H1 (cell line): Measurements from ENCODE around the gene CADPS. TPM values are rescaled to one million over a fixed set of nuclear protein-coding genes. Genes with fewer than 3 reads are reported as not detected.

ENCODE experiments used
- CTCF ChIA-PET: fragments of 300-600 bp; sonication (Branson Sonifier 250); formaldehyde crosslinking; loops from one replicate; lab custom pipeline; 2021; ENCODE audit not compliant: partially characterized antibody; lab: Charles Lee
- POLR2A ChIA-PET: fragments of 300-600 bp; sonication (Branson Sonifier 250); formaldehyde crosslinking; loops from one replicate; lab custom pipeline; 2021; ENCODE audit warnings: inconsistent platforms; ENCODE audit not compliant: partially characterized antibody; lab: Charles Lee
- DNase-seq, 2 experiments: peaks; one replicate each; pipeline versions ENCODE4 v3.0.0 to v3.0.0-alpha.2; 2010 to 2022; ENCODE audit warnings: low spot score in 2 of 2, low read depth in 1 of 2, mixed read lengths in 1 of 2
- FAIRE-seq: peaks from 2 replicates; lab custom pipeline; 2011; peaks lifted over from hg19 to GRCh38; lab: Jason Lieb, UNC
- H2AFZ ChIP-seq: 2 replicates; pipeline ENCODE4 v1.8.1; 2012; ENCODE audit warnings: low read length, inconsistent platforms
- H2AK5ac ChIP-seq: 2 replicates; pipeline ENCODE4 v1.6.1; 2013; ENCODE audit warnings: low read depth, low read length
- H2BK120ac ChIP-seq: replicated peaks from 2 replicates; pipeline ENCODE3; 2013; ENCODE audit warnings: low read depth, low read length, inconsistent platforms
- H2BK12ac ChIP-seq: 2 replicates; pipeline ENCODE4 v1.6.1; 2013; ENCODE audit warnings: low read depth, low read length
- H2BK15ac ChIP-seq: 2 replicates; pipeline ENCODE4 v1.6.1; 2013; ENCODE audit warnings: low read length
- H2BK20ac ChIP-seq: 2 replicates; pipeline ENCODE4 v1.6.1; 2013; ENCODE audit warnings: low read length
- H2BK5ac ChIP-seq: 2 replicates; pipeline ENCODE4 v1.6.1; 2013; ENCODE audit warnings: low read depth, low read length
- H3K14ac ChIP-seq: 2 replicates; pipeline ENCODE4 v1.6.1; 2013; ENCODE audit warnings: inconsistent platforms; ENCODE audit not compliant: insufficient read length
- H3K18ac ChIP-seq: 2 replicates; pipeline ENCODE4 v1.6.1; 2013; ENCODE audit warnings: low read length; ENCODE audit errors: extremely low read depth
- H3K23ac ChIP-seq: 2 replicates; pipeline ENCODE4 v1.6.1; 2013; ENCODE audit warnings: inconsistent platforms; ENCODE audit not compliant: insufficient read length
- H3K23me2 ChIP-seq: 2 replicates; pipeline ENCODE4 v1.6.1; 2013; ENCODE audit warnings: low read depth, low read length
- H3K27ac ChIP-seq: 2 replicates; pipeline ENCODE4 v1.6.1; 2011; ENCODE audit warnings: low read depth, low read length, inconsistent platforms
- H3K27me3 ChIP-seq, 4 experiments: replicated peaks in 1 of 4; 1 replicate in 1 of 4; 2 replicates in 3 of 4; pipeline versions ENCODE4 v1.6.1 to v1.8.1; 2011 to 2013; ENCODE audit warnings: low read length in 3 of 4, mild to moderate bottlenecking in 3 of 4, inconsistent platforms in 2 of 4, mixed read lengths in 2 of 4, moderate library complexity in 1 of 4; ENCODE audit not compliant: control insufficient read depth in 3 of 4, insufficient read depth in 3 of 4; ENCODE audit errors: extremely low read depth in 1 of 4
- H3K36me3 ChIP-seq, 4 experiments: 2 replicates each; pipeline versions ENCODE4 v1.6.1 to v1.8.1; 2011 to 2013; ENCODE audit warnings: mild to moderate bottlenecking in 4 of 4, low read length in 3 of 4, moderate library complexity in 2 of 4, control low read depth in 1 of 4, inconsistent platforms in 1 of 4; ENCODE audit not compliant: insufficient read depth in 4 of 4, control insufficient read depth in 2 of 4
- H3K4ac ChIP-seq: replicated peaks from 2 replicates; pipeline ENCODE3; 2013; ENCODE audit warnings: low read length, low read depth, mixed read lengths, inconsistent platforms; ENCODE audit not compliant: insufficient read length
- H3K4me1 ChIP-seq, 4 experiments: replicated peaks in 1 of 4; 1 replicate in 1 of 4; 2 replicates in 3 of 4; pipeline versions ENCODE4 v1.6.1 to v1.8.1; 2011 to 2013; ENCODE audit warnings: low read length in 3 of 4, inconsistent platforms in 2 of 4, mixed read lengths in 1 of 4; ENCODE audit not compliant: insufficient read depth in 4 of 4, control insufficient read depth in 3 of 4
- H3K4me2 ChIP-seq, 2 experiments: 2 replicates each; pipeline versions ENCODE4 v1.6.1 to v1.8.1; 2011 to 2013; ENCODE audit warnings: low read depth in 2 of 2, low read length in 2 of 2, control low read depth in 1 of 2, inconsistent platforms in 1 of 2, mild to moderate bottlenecking in 1 of 2; ENCODE audit not compliant: insufficient read depth in 1 of 2
- H3K4me3 ChIP-seq, 4 experiments: fragments of 200-600, 300-600 bp in 1 of 4; sonication (generic), shearing (Covaris generic), sonication (Bioruptor Twin) in 1 of 4; 2 replicates each; pipeline versions ENCODE4 v1.5.1 to v1.8.1; 2011 to 2016; ENCODE audit warnings: low read length in 4 of 4, low read depth in 3 of 4, control low read depth in 2 of 4, inconsistent platforms in 2 of 4, mild to moderate bottlenecking in 2 of 4, mixed read lengths in 1 of 4, moderate library complexity in 1 of 4; ENCODE audit not compliant: insufficient read depth in 2 of 4; ENCODE audit errors: extremely low read depth in 1 of 4
- H3K56ac ChIP-seq: replicated peaks from 2 replicates; pipeline ENCODE3; 2013; ENCODE audit warnings: low read depth, mild to moderate bottlenecking, mixed read lengths, low read length, inconsistent platforms; ENCODE audit not compliant: insufficient read length
- H3K79me1 ChIP-seq: 2 replicates; pipeline ENCODE4 v1.6.1; 2013; ENCODE audit warnings: low read depth, low read length, control low read depth
- H3K79me2 ChIP-seq, 2 experiments: 2 replicates each; pipeline versions ENCODE4 v1.6.1 to v1.8.1; 2012 to 2013; ENCODE audit warnings: low read length in 2 of 2, mild to moderate bottlenecking in 2 of 2, inconsistent platforms in 1 of 2; ENCODE audit not compliant: insufficient read depth in 2 of 2, control insufficient read depth in 1 of 2
- H3K9ac ChIP-seq, 4 experiments: replicated peaks in 1 of 4; 1 replicate in 1 of 4; 2 replicates in 3 of 4; pipeline versions ENCODE4 v1.6.1 to v1.8.1; 2011 to 2013; ENCODE audit warnings: low read depth in 3 of 4, low read length in 3 of 4, control low read depth in 2 of 4, mild to moderate bottlenecking in 2 of 4, moderate library complexity in 2 of 4, inconsistent platforms in 1 of 4; ENCODE audit errors: extremely low read depth in 1 of 4
- H3K9me3 ChIP-seq, 2 experiments: 2 replicates each; pipeline versions ENCODE4 v1.6.1 to v1.8.1; 2012 to 2013; ENCODE audit warnings: mild to moderate bottlenecking in 2 of 2, moderate library complexity in 2 of 2, control low read depth in 1 of 2, inconsistent platforms in 1 of 2, low read depth in 1 of 2, low read length in 1 of 2, mixed read lengths in 1 of 2; ENCODE audit not compliant: insufficient read depth in 2 of 2
- H4K20me1 ChIP-seq, 2 experiments: replicated peaks in 1 of 2; 2 replicates each; pipeline versions ENCODE3 to v1.8.1; 2011 to 2013; ENCODE audit warnings: inconsistent platforms in 2 of 2, low read length in 2 of 2, mild to moderate bottlenecking in 1 of 2; ENCODE audit not compliant: insufficient read depth in 2 of 2, control insufficient read depth in 1 of 2
- H4K5ac ChIP-seq: 2 replicates; pipeline ENCODE4 v1.6.1; 2013; ENCODE audit warnings: low read length, low read depth, mixed read lengths, inconsistent platforms; ENCODE audit not compliant: insufficient read length
- H4K8ac ChIP-seq: 2 replicates; pipeline ENCODE4 v1.8.0; 2013; ENCODE audit warnings: mild to moderate bottlenecking, moderate library complexity, low read length, inconsistent platforms; ENCODE audit not compliant: insufficient read depth; ENCODE audit errors: extremely low read depth
- H4K91ac ChIP-seq: replicated peaks from 2 replicates; pipeline ENCODE3; 2013; ENCODE audit warnings: low read length, mixed read lengths, inconsistent platforms; ENCODE audit not compliant: insufficient read length
- CHD1 ChIP-seq: IDR thresholded peaks from 2 replicates; pipeline ENCODE4 v1.6.1; 2012; ENCODE audit warnings: low read depth, low read length, improper control_type of control experiment
- CHD2 ChIP-seq: IDR thresholded peaks from 2 replicates; pipeline ENCODE4 v1.6.1; 2012; ENCODE audit warnings: low read length, improper control_type of control experiment
- GTF2F1 ChIP-seq: IDR thresholded peaks from 2 replicates; pipeline ENCODE4 v1.6.1; 2012; ENCODE audit warnings: low read depth, low read length, improper control_type of control experiment, borderline replicate concordance
- KDM1A ChIP-seq: fragments of 200-600, 300-600 bp; sonication (generic); IDR thresholded peaks from 2 replicates; pipeline ENCODE4 v1.7.1; 2016; ENCODE audit warnings: mild to moderate bottlenecking, low read length, borderline replicate concordance
- SP2 ChIP-seq: IDR thresholded peaks from 2 replicates; pipeline ENCODE4 v1.6.1; 2012; ENCODE audit warnings: mild to moderate bottlenecking, low read length, inconsistent platforms
- SUZ12 ChIP-seq: fragments of 200-600 bp; sonication (generic); IDR thresholded peaks from 2 replicates; pipeline ENCODE4 v1.6.1; 2012; ENCODE audit warnings: mild to moderate bottlenecking, inconsistent platforms, low read length, moderate library complexity, mixed read lengths
- YY1 ChIP-seq: IDR thresholded peaks from 2 replicates; pipeline ENCODE4 v1.6.1; 2011; ENCODE audit warnings: low read depth, mild to moderate bottlenecking, low read length
- WGBS, 2 experiments: shearing (Covaris generic) in 1 of 2; methylation state at CpG; one replicate each; pipeline versions ENCODE4 v1.1.6 to v1.1.7; 2013 to 2015; ENCODE audit warnings: low lambda C conversion rate in 2 of 2, mixed read lengths in 2 of 2, inconsistent platforms in 1 of 2, low coverage in 1 of 2, missing lambda C conversion rate in 1 of 2; ENCODE audit not compliant: insufficient replicate concordance in 2 of 2, insufficient coverage in 1 of 2, insufficient read length in 1 of 2; ENCODE audit errors: extremely low coverage in 1 of 2, missing lambda C conversion rate in 1 of 2; 5-methylcytosine and 5-hydroxymethylcytosine counted together
- polyA plus RNA-seq, 7 experiments: library from polyadenylated mRNA; depleted of rRNA in 3 of 7; stranded (reverse) in 5 of 7; unstranded in 2 of 7; fragments of >200 nt in 5 of 7; fragments of 200-250 nt in 2 of 7; gene quantifications; 1 replicate in 5 of 7; 2 replicates in 1 of 7; 4 replicates in 1 of 7; pipeline versions ENCODE4 v1.2.1 to v1.2.3, GENCODE V29; 2011 to 2013; ENCODE audit warnings: missing spikeins in 2 of 7, mixed read lengths in 2 of 7
- total RNA-seq: library from RNA; stranded (reverse); fragmentation: NEBNext Ultra II Directional; extraction: Animal tissue kit (Norgen Biotek cat#: 25700); gene quantifications from 2 replicates; pipeline ENCODE4 v1.2.1, GENCODE V29; 2021
- TF ChIP-seq, protein P1 (sequence below): IDR thresholded peaks from 2 replicates; pipeline ENCODE4 v1.6.1; 2011; ENCODE audit warnings: low read depth, mild to moderate bottlenecking, low read length; ENCODE audit not compliant: insufficient read depth
- TF ChIP-seq, protein P2 (sequence below): IDR thresholded peaks from 2 replicates; pipeline ENCODE4 v1.6.1; 2011; ENCODE audit warnings: low read length, improper control_type of control experiment

The CADPS gene
- total and polyA plus RNA-seq, 2 of the 8 experiments (the other 6 are each of a cell fraction or from before 2014, with no cell fraction given) = 7.1 to 10.2 TPM

DNA sequence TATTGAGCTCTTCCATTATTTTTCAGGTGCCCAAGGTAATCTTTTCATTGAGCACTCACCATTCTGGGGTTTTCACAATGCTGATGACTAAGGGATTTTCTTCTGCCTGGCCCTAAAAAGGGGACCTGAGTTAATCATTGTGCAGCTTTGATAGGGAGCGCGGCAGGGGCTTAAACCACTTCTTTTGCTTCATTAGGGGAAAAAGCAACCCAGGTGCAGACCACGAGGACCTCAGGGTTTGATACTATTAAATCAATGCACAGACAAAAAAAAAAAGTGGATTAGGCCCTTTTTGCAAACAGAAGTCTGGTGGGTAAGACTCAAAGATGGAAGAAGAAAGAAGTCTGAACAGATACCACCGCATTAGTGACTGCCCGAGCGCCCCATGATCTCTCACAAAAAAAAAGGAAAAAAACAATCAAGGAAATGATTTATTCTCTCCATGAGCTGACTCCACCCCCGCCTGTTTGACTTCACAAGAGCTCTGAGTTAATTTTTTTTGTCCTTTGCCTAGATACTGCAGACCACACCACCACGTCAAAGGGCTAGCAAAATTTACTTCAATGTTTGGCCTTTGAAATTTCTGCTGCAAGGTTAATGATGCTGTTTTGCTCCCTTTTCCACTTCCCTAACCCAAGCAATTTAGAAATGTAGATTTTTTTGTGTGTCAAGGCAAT, 423.9 kb downstream of the CADPS start:
- H3K9ac ChIP-seq = no peak overlapping the region
- no peak overlapping the region for H3K27ac ChIP-seq
- H2BK5ac ChIP-seq = no peak overlapping the region
- no peak for FAIRE-seq
- H4K5ac ChIP-seq = no peak overlapping the region
- ChIA-PET CTCF (interaction anchor here (0.7 to 3.3 kb wide), 10 partner anchors 9 to 249 kb away, joined by 3 to 14 read pairs (median 4); no protein-coding TSS in a partner anchor), POLR2A (interaction anchor here (0.7 to 0.9 kb wide), 2 partner anchors 10 to 14 kb away, joined by 3 read pairs; no protein-coding TSS in a partner anchor)
- H3K79me1 ChIP-seq = no peaks in the 10 kb centered on the region
- H3K27me3 ChIP-seq = no peaks in the 10 kb centered on the region
- H2AFZ ChIP-seq = no peak overlapping the region
- no peak overlapping the region for H4K8ac ChIP-seq
- no peak overlapping the region for H2BK12ac ChIP-seq
- DNase-seq = no peak
- no peak overlapping the region for H4K91ac ChIP-seq
- no peaks in the 10 kb centered on the region for H3K9me3 ChIP-seq
- 88% methylated on average over 8 of the region's 8 CpGs; no CpG with 5 or more reads in 1 of the 2 experiments for WGBS, 2 experiments
- no peak overlapping the region for H2AK5ac ChIP-seq
- H3K14ac ChIP-seq = no peak overlapping the region
- H3K4me1 ChIP-seq = peaks cover 3 to 11% (median 5%) of the 10 kb centered on the region in 4 experiments; a peak in 4 of 7 replicates
- no peak overlapping the region for H2BK20ac ChIP-seq
- no peak overlapping the region for H3K4me3 ChIP-seq
- no peak overlapping the region for H3K56ac ChIP-seq
- H3K36me3 ChIP-seq = no peaks in the 10 kb centered on the region
- no peak overlapping the region for H3K23ac ChIP-seq
- no peaks in the 10 kb centered on the region for H3K23me2 ChIP-seq
- H2BK15ac ChIP-seq = no peak overlapping the region
- no peaks in the 10 kb centered on the region for H3K79me2 ChIP-seq
- H3K4me2 ChIP-seq = no peak overlapping the region
- H2BK120ac ChIP-seq = no peak overlapping the region
- H3K4ac ChIP-seq = no peak overlapping the region
- TF ChIP-seq SUZ12 = no peak
- TF ChIP-seq, protein P1, sequence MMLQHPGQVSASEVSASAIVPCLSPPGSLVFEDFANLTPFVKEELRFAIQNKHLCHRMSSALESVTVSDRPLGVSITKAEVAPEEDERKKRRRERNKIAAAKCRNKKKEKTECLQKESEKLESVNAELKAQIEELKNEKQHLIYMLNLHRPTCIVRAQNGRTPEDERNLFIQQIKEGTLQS = no peak
- TF ChIP-seq, protein P2, sequence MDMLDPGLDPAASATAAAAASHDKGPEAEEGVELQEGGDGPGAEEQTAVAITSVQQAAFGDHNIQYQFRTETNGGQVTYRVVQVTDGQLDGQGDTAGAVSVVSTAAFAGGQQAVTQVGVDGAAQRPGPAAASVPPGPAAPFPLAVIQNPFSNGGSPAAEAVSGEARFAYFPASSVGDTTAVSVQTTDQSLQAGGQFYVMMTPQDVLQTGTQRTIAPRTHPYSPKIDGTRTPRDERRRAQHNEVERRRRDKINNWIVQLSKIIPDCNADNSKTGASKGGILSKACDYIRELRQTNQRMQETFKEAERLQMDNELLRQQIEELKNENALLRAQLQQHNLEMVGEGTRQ = no peak
- no peak for TF ChIP-seq GTF2F1
- no peak for TF ChIP-seq KDM1A
- TF ChIP-seq CHD1 = no peak
- TF ChIP-seq SP2 = no peak
- no peak for TF ChIP-seq YY1
- no peak for TF ChIP-seq CHD2
- no peaks in the 10 kb centered on the region for H4K20me1 ChIP-seq
- H3K18ac ChIP-seq = no peak overlapping the region
